Cortex of kidney (tissue), 1 donor: ENCODE measurements around the gene ANTKMT.
"Not testable (repeated sequence)": the region's sequence is repeated elsewhere in the genome, so short reads cannot be mapped to it uniquely, and the experiment has no call there.

Experiments used
- DNase-seq: peaks from one replicate; lab custom pipeline; 2025; lab: John Stamatoyannopoulos, UW

Gene ANTKMT

DNA sequence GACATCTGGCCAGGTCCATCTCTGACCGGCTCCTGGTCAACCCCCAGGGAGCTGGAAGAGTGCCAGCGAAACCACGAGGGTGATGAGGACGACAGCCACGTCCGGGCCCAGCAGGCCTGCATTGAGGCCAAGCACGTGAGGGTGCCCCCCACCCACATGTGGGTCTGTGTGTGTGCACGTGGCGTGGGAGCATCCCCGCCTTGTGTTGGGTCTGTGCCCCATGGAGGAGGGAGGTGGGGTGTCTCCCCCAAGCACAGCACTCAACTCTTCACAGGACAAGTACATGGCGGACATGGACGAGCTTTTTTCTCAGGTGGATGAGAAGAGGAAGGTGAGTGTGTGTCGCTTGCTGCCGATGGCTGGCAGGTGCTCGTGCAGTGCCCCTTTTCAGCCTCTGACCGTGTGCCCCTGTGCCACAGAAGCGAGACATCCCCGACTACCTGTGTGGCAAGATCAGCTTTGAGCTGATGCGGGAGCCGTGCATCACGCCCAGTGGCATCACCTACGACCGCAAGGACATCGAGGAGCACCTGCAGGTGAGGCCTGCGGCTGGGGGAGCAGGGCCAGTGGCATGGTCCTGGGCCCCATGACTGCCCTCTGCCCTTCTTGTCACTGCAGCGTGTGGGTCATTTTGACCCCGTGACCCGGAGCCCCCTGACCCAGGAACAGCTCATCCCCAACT is 39.1 kb upstream of the ANTKMT start:
- DNase-seq, result no peak

DNA sequence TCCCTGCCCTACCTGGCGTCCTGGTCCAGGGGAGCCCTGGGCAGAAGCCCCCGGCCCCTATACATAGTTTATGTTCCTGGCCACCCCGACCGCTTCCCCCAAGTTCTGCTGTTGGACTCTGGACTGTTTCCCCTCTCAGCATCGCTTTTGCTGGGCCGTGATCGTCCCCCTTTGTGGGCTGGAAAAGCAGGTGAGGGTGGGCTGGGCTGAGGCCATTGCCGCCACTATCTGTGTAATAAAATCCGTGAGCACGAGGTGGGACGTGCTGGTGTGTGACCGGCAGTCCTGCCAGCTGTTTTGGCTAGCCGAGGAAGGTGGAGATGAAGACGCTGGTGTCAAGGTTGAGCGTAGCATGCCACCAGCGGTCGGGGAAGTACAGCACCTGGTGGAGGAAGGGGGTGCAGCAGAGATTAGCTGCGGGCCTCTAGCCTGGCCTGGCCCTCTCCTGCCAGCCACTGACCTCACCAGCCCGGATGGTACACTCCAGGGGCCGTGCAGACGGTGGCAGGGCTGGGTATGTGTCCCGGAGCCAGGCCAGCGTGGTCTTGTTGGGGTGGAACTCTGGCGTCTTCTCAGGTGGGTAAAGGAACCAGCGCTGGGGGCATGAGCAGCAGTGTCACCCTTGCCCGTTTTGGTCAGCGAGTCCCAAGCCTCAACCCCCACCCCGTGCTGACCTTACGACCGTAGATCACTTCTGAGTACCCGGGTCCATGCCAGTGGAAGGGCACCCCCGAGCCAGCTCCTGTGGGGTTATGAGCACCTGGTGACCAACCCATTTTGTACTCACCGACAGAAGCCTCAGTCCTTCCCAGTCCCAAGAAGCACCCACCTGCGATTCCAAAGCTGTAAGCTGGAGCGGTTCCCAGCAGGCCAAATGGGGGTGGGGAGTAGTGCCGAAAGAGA is 38.2 kb upstream of the ANTKMT start:
- no peak for DNase-seq

DNA sequence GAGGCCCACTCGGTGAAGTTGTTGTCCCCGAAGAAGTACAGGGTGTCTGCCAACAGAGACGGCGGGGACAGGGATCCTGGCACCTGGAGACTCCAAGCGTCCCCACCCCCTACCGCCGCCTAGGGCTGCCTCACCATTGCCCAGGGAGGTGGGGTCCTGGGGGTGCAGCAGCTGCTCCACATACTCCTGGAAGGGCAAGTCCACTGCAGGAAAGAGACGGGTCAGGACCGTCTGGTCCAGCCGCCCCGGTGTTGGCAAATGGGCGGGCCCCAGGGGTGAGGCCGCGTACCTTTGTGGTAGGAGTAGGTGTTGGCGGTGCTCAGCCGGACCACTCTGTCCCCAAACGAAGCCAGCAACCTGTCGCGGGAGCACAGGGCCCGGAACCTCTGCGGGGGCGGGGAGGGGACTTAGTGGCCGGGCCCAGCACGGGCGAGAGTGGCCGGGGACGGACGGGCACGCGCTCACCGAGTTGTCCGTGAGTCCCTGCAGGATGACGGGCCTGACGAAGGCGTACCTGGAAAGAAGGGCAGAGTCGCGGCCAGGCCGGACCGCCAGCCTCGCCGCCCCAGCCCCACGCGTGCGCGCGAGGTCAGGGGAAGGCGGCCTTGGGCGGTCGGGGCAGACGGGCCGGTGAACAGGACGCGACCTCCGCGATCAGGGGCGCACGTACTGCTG is 37.4 kb upstream of the ANTKMT start:
- no peak for DNase-seq

DNA sequence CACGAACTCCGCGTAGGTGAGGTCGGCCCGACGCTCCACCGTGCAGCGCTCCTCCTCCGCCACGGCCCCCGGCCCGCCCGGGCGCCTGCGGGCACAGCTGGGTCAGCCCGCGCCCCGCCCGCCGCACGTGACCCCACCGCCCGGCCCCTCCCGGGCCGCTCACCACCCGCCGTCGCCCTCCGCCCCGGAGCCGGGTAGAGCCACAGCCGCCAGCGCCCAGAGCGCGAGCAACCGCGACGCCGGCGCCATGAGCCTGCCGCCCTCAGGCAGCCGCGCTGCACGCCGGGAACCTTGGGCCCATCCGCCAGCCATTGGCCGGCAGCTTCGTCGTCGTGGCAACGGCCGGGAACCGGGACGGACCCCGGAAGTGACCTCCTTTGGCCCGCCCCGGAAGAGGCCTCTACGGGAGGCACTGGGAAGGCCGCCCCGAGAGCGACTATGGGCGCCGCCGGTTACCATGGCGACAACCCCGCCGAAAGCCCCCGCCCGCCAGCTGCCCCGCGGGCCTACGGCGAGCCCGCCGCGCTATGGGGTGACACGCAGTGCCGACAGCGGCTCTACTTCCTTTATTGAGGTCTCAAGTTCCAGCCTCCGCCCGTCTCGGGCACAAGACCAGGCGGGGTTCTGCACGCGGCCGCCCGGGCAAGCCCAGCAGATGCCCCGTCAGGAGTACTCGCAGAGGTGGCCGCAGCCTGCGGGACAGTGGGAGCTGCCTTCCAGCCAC is 36.7 kb upstream of the ANTKMT start, which contains the start of gene JMJD8:
Gene JMJD8, minus strand, starts transcription at position 264 of the 724 bp plus-strand sequence. Its CDS starts 15 bp downstream, at position 249.
- no peak for DNase-seq

DNA sequence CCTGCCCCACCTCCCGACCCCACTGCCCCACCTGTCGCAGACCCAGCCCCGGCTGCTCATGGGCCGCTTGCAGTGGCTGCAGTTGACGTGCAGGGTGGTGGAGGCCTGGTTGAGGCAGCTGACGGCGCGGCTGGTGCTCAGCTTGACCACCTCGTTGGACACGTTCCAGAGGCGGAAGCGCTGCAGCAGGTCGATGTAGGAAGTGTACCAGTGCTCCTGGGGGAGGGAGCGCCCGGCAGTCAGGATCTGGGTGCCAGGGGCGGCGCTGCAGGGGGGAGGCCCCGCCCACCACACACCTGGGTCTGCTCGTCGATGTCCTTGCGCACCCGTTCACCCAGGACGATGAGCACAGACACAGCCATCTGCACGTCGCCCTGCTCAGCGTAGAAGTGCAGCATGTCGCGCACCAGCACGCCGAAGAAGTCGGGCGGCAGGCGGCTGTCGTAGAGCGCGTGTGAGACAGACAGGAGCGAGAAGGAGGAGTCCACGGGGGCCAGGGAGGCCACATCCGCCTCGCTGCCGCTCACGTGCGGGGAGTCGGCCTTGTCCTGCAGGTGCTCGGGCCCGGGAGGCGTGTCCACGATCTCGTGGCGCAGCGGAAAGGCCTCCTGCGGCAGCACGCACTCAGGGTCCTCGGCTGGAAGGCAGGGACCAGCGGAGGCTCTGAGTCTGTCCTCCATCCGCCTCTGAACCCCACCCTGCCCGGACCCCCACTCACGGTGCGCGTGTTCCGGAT is 35.8 kb upstream of the ANTKMT start:
- DNase-seq, result no peak

DNA sequence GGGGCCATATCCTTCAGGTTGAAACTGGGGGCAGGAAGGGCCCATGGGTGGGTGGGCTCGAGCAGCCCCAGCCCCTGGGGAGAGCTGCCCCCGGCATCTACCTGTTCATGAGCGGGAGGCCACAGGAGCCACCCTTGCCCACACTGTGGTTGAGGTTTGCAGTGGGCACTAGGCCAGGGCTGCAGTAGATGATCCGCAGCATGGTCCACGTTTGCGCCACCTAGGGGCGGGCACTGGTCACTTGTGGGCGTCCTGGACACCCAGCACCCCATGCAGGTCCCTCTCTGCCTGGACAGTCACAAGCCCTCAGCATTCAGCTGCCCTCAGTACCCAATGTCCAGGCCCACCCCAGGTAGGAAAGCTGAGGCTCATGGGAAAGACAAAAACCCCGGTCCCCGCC is 35.0 kb upstream of the ANTKMT start:
- no peak for DNase-seq

DNA sequence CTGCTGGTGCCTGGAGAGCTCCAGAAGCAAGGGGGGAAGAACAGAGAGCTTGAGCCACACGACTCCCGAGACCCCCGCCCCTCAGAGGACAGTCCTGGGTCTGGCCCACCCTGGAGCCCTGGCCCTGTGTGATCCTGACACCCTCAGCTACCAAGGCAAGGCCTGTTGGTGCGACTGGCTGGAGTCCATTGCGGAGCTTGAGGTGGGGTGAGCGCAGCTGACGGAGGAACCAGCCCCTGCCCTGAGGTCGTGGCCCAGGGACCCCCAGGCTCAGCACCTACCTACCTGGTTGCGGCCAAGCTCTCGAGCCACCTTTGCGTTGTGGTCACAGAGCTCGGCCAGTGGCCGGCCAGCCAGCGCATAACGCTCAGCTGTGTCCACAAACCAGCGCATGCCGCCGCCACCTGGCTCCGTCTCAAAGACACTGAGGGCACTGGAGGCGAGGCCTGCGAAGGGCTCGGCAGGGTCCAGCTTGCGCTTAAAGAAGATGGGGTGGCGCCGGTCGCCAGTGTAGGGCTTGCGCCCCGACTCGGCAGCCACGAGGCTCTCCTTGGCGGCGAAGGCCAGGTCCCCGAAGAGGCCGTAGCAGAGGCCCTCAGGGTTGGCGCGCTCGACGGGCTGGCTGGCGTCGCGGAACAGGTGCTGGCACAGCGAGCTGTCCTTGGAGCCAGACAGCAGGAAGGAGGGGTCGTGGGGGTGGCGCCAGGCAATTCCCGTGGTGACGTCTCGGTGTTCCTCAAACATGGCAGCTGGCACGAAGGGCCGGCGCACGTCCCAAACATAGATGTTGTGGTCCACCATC is 34.3 kb upstream of the ANTKMT start:
- no peak for DNase-seq

DNA sequence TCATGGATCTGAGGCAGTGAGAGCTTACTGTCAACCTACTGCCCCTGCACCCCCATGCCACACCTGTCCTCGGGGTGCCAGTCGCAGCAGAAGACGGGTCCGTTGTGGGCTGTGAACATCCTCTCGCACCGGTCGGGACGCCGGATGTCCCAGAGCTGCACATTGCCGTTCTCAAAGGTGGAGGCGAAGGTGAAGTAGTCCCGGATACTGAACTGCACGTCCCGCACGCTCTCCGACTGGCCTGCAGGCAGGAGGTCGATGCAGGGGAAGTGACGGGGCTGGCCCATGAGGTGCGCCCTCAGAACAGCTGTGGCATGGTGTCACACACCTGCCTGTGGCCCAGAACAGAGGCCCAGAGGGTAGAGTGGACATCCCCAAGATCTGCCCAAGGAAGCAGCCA is 33.4 kb upstream of the ANTKMT start:
- DNase-seq, result no peak

DNA sequence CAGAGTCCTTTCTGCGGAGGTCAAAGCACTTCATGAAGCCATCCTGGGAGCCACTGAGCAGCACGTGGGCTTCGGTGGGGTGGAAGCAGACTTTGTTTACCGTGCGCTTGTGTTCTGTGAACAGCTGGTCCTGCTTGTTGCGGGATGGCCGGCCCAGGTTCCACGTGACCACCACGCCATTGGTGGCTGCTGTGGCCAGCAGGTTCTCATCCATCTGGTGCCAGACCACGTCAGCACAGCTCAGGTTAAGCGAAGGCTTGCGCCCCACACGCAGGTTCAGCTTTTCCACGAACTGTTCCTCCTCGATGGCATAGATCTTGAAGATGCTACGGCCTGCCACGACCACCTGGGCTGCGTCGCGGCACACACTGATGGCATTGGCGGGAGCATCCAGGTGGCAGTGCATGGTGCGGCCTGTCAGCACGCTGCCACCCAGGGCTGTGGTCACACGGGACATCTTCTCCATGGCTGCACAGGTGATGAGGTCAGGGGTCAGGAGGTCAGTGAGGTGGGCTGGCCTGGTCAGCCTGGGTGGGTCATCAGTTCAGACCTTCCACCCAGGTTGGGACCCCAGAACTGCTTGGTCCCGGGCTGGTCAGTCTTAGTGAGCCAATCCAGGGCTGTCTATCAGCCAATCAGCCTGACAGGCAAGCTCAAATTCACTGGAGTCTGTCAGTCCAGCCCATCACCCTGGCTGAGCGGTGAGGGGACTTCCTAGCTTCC is 31.6 kb upstream of the ANTKMT start:
- DNase-seq, result no peak

DNA sequence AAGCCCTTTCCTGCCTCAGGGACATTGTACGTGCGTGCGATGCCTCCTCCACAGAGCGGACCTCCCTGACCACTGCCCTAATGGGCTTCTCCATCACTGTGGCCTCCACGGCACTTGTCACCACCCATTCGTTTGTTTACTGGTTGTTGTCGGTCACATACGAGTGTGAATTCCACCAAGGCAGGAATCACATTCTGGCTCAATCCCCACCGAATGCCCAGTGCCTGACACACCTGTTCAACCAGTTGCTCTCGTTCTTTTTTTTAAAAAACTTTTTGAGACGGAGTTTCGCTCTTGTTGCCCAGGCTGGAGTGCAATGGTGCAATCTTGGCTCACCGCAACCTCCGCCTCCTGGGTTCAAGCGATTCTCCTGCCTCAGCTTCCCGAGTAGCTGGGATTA is 29.7 kb upstream of the ANTKMT start:
- not testable (repeated sequence) for DNase-seq

DNA sequence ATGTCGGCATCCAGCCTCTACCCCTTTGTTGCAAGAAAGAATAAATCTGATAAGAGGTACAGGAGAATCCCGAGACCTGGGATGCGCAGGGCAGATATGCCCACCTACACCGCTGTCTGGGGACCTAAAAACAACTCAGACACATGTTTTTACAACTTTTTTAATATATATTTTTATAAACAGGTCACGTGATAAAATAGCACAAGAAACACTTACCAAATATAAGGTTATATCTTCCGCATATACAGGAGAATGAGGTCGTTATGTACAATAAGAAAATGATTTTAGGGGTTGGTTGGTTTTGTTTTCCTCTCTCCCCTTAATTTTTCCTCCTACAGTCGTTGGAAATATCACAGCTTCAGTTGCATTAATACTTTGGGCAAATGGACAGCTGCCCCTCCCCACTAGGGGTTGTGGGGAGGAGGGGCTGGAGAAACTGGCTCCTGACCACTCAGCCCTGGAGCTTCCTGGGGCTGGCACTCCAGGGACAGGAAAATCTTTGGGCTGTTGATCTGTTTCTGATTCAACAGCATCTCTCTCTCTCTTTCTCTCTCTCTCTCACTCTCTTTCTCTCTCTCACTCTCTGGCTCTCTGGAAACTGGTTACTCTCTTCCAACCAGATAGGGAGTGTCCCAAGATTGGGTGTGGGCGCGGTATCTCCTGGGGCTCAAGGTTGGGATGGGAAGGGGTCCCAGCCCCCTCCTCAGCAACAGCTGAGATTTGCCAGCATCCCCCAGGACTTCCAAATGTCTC is 28.4 kb upstream of the ANTKMT start:
- no peak for DNase-seq

DNA sequence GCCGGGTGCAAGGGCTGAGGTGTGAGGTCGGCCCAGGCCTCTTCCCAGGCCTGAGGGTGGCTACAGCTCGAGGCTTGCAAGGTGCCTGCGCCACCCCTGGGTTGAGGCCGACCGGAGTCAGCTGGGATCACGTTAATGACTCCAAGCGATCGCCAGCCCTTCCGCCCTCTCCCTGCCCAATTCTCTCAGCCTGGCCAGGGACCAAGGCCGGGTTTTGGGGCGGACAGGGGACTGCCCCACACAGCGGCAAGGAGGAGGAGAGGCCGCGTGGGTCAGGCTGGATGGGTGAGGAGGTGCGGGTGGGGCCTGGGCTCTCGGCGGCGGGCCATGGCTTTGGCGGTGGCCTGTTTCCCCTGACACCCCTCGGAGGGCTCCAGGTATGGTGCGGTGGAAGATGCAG is 27.6 kb upstream of the ANTKMT start:
- no peak for DNase-seq

DNA sequence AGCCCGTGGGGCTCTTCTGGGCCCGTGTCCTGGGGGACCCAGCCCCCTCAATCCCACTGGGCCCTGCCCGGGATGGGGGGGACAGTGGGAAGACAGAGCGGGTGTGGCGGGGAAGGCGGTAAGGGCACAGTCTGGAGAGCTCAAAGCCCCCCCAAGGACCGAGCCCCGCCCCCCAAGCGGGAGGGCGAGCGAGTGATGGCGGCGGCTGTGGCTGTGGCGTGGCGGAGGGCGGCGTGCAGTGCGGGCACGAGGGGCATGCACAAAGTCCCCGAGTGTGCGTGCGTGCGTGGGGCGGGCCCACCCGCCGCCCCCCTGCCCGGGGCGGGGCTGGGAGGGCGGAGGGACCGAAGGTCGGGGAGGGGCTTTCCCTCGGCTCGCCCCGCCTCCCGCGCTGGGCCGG is 27.2 kb upstream of the ANTKMT start:
- no peak for DNase-seq

DNA sequence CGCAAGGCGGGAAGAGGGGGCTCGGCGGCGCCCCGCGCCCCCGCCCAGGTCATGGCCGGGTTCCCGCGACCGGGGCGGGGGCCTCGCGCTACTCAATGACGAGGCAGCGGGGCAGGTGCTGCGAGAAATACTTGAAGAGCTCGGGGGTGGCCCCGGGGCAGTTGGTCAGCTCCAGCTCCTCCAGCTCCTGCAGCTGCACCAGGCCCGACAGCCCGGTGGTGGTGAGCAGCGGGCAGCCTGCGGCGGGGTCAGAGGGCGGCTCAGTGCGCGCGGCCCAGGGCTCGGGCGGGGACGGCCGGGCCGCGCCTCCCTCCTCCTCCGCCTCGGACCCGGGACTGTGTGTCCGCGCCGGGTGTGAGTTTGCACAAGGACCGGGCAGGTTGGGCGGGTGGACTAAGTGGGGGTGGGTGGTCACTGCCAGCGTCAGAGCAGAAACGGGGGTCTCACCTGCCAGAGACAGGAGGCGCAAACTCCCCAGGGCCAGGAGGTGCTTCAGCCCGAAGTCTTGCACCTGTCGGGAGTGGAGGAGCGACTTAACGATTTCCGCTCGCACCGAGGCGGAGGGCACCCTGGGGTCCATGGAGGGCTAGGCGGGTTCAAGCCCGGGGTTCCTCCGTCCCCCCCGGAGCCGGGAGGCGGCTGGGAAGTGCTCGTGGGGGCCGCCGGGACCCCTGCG is 26.6 kb upstream of the ANTKMT start:
- DNase-seq, result no peak

DNA sequence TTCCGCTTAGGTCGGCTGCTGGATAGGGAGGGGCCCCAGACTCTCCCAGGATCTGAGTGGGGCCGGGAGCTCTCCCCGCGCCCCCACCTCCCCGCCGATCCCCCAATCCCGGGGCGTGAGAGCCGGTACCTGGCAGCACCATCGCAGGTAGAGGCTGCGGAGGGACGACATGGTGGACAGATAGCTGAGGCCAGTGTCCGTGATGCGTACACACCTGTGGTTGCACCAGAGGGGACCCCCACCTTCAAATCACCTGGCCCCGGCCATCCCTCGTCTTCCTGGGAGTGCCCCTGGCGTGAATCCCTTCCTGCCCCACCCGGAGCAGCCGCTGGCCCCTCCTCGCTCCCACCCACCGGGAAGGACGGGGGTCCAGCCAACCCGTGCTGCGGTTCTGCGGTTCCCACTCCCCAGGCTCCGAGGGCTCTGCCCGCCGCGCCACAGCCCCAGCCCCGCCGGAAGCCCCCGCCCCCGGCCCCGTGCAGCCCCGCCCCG is 26.0 kb upstream of the ANTKMT start:
- no peak for DNase-seq

DNA sequence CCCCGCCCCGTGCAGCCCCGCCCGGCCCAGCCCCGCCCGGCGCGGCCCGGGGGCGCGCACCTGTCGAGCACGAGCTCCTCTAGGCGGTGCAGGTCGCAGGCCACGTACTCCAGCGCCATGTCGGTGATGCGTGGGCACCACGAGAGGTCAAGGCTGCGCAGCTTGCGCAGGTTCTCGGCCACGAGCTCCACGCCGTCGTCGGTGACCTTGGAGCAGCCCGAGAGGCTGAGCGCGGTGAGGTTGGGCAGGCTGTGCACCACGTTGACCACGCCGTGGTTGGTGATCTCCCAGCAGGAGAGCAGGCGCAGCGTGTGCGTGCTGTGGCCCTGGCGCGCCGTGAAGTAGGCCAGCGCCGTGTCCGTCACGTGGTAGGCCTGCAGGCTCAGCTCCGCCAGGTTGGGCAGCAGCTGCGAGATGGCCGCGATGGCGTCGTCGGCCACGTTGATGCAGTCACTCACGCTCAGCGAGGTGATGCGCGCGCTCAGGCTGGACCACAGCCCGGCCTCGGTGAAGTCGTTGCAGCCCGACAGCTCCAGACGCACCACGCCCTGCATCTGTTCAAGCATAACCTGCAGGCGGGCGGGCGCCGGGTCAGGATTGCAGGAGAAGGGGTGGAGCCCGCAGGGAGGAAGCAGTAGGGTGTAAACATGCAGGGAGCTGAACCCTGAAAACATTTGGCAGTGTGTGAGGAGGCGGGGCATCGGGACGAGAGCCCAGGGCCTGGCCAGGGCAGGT is 25.4 kb upstream of the ANTKMT start:
- no peak for DNase-seq

DNA sequence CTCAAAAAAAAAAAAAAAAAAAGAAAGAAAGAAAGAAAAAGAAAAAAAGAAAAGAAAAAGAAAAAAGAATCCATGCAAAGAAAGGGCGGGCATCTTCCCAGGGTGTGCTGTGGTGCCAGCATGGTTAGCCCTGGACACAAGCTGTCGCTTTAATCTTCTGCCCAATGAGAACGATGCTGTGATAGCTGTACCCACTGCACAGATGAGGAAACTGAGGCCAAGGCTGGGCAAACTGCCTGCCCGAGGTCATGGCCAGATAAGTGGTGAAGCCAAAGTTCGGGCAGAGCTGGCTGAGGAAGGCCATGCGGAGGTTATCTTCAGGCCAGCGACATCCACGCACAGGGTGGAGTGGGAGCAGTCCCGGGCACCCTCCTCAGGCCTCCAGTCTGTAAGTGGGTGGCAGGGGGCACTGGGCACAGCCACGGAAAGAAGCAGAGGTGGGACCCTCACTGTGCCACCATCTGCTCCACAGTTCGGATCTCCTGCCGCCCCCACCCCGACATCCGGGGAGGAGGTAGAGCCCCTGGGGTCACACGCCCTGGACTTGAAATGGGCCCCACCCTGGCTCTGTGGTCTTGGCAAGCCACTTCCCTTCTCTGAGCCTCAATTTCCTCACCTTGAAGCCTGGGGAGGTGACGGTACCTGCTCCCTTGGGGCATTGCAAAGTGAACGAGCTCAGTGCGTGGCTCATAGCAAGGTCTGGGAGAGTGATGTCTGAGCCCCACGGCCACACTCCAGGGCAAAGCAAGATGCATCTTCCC is 21.9 kb upstream of the ANTKMT start:
- no peak for DNase-seq
